ENCODE data around the gene RNF220. TPM values are rescaled to one million over a fixed set of nuclear protein-coding genes. Genes with fewer than 3 reads are reported as not detected.

The RNF220 gene
- total and polyA plus RNA-seq, 2 experiments from 2014 or later = 77.2 to 117 TPM

DNA sequence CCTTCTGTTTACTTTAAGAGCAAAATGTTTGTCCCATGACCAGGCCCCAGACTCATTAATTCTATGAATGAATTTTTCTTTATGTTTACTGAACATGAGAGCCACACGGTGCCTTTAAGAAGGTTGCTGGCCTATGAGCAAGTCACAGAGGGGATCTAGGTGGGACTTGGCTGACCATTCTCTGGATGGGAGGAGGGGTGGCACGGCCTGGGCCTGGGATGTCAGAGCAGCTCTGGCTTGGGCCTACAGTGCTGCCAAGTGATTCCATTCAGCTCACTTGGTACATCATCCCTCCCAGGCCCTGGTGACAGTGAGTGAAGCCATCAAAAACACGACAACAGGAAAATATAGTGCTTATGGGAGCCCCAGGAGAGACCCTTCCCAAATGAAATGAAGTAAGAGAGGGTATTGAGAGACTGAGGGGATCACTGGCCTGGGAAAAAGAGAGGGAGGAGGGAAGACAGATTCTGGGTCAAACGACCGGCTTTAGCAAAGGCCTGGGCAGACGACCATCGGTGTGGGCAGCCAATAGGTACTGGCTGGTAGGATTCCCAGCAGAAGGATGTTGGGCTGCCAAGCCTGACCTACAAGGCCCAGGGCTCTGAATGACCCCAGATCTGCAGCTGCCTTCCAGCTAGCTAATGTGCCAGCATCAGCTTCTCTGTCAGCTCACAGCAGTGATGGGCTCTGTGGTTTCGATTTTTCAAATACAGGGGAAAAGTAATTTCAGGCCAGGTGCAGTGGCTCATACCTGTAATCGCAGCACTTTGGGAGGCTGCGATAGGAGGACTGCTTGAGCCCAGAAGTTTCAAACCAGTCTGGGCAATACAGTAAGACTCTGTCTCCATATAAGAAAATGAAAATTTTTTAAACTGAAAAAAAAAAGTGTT is 265.9 kb downstream of the RNF220 start:
- Histone ChIP-seq H4K20me1 (ENCODE audit: insufficient read depth, poor library complexity, severe bottlenecking) (no peaks in the 10 kb centered on the region), H3K27ac (no peak overlapping the region), H3K4me2 (no peak overlapping the region), H3K79me2 (peaks cover 16% of the 10 kb centered on the region), H3K36me3 (replicated peaks; ENCODE audit: insufficient read depth, low read depth) (no peaks in the 10 kb centered on the region), H2AFZ (no peak overlapping the region), H3K4me1 (ENCODE audit: insufficient read depth) (peaks cover 21% of the 10 kb centered on the region), H3K4me3 (no peak overlapping the region), H3K9me3 (ENCODE audit: low read depth) (no peaks in the 10 kb centered on the region), H3K9me2 (replicated peaks; ENCODE audit: insufficient read depth) (no peaks in the 10 kb centered on the region), H3K27me3 (no peaks in the 10 kb centered on the region)
- WGBS (ENCODE audit: low lambda C conversion rate, missing lambda C conversion rate) = 91% methylated on average over 10 of the region's 10 CpGs
- TF ChIP-seq EZH2 (IDR thresholded peaks at IDR 0.05; ENCODE audit: borderline replicate concordance) = no peak
- TF ChIP-seq, protein P1, sequence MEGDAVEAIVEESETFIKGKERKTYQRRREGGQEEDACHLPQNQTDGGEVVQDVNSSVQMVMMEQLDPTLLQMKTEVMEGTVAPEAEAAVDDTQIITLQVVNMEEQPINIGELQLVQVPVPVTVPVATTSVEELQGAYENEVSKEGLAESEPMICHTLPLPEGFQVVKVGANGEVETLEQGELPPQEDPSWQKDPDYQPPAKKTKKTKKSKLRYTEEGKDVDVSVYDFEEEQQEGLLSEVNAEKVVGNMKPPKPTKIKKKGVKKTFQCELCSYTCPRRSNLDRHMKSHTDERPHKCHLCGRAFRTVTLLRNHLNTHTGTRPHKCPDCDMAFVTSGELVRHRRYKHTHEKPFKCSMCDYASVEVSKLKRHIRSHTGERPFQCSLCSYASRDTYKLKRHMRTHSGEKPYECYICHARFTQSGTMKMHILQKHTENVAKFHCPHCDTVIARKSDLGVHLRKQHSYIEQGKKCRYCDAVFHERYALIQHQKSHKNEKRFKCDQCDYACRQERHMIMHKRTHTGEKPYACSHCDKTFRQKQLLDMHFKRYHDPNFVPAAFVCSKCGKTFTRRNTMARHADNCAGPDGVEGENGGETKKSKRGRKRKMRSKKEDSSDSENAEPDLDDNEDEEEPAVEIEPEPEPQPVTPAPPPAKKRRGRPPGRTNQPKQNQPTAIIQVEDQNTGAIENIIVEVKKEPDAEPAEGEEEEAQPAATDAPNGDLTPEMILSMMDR (IDR thresholded peaks at IDR 0.05; ENCODE audit: poor library complexity) = no peak
- no peak for TF ChIP-seq EZH2phosphoT487 (IDR thresholded peaks at IDR 0.05; ENCODE audit: low read depth, severe bottlenecking, unreplicated experiment)
- no peak for DNase-seq (ENCODE audit: low spot score)

DNA sequence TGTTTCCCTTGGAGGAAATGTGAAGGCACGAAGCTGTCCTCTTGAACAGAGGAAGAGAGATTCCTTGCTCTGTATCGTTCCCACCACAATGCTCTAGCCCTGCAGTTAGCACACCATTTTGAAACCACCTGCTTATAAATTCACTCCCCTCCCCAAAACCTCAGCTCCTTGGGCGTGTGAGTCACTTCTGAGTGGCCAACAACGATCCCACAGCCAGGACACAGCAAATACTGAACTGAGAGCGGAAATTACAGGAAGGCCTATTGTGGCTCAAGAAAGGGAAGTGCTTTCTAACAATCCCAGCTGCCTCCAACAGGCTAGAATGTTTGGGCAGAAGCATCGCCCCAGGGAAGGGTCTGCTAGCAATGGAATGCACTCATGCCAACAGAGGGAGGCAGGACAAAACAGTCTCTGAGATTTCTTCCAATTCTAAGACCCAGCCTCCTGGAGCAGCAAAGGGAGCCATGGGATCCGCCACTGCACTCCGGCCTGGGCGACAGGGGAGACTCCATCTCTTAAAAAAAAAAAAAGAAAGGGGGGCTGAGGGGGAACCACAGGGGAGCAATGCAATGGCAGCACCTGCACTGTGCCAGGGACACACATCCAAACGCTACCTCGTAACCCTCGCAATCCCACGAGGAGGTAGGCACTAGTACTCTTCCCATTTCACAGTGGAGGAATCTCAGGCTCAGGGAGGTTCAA is 267.4 kb downstream of the RNF220 start:
- Histone ChIP-seq H3K4me2 (peak overlapping the region; percentile 87), H3K9me3 (ENCODE audit: low read depth) (no peaks in the 10 kb centered on the region), H2AFZ (no peak overlapping the region), H3K9me2 (replicated peaks; ENCODE audit: insufficient read depth) (no peaks in the 10 kb centered on the region), H3K36me3 (replicated peaks; ENCODE audit: insufficient read depth, low read depth) (no peaks in the 10 kb centered on the region), H3K4me3 (no peak overlapping the region), H3K4me1 (ENCODE audit: insufficient read depth) (peaks cover 21% of the 10 kb centered on the region), H3K27me3 (no peaks in the 10 kb centered on the region), H3K79me2 (peaks cover 16% of the 10 kb centered on the region), H4K20me1 (ENCODE audit: insufficient read depth, poor library complexity, severe bottlenecking) (no peaks in the 10 kb centered on the region), H3K27ac (peak overlapping the region; percentile 48)
- no peak for TF ChIP-seq EZH2phosphoT487 (IDR thresholded peaks at IDR 0.05; ENCODE audit: low read depth, severe bottlenecking, unreplicated experiment)
- no peak for DNase-seq (ENCODE audit: low spot score)
- 80% methylated on average over 13 of the region's 13 CpGs for WGBS (ENCODE audit: low lambda C conversion rate, missing lambda C conversion rate)

DNA sequence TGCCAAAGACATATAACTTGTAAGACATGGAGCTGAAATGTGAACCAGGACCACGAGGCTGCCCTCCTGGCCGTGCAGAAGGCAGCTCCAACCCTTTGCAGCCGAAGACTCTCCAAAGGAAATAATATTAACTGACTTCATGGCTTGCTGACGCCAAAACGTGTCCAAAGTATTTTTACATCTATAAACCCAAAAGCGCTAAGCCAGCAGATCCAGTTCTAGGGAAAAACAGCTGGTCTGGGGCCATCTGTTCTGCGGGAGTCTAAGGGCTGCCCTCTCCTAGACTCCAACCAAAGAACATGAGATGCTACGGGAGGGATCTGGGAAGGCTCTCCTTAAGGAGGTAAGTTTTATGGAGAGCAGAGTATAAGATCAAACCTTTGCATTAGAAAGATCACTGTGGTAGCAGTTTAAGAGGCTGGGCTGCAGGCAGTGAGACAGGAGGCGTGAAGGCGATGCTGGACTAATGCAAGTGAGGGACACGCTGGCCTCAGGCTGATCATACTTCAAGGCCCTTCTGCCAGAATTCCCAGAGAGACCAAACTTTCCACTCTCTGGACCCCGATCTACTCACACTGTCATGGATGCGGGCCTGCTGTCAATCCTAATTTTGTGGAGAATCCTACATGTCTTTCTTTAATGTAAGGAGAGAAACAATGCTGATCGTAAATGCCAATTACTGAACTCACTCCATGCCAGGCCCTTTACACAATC is 268.1 kb downstream of the RNF220 start:
- H3K79me2 ChIP-seq = peaks cover 16% of the 10 kb centered on the region
- H2AFZ ChIP-seq = peak overlapping the region; percentile 81
- peak overlapping the region; percentile 92 for H3K27ac ChIP-seq
- TF ChIP-seq EZH2phosphoT487 (IDR thresholded peaks at IDR 0.05; ENCODE audit: low read depth, severe bottlenecking, unreplicated experiment) (no peak), EZH2 (IDR thresholded peaks at IDR 0.05; ENCODE audit: borderline replicate concordance) (no peak)
- TF ChIP-seq, protein P1 (IDR thresholded peaks at IDR 0.05; ENCODE audit: poor library complexity) = no peak
- 75% methylated on average over 14 of the region's 14 CpGs for WGBS (ENCODE audit: low lambda C conversion rate, missing lambda C conversion rate)
- no peaks in the 10 kb centered on the region for H3K27me3 ChIP-seq
- no peaks in the 10 kb centered on the region for H3K36me3 ChIP-seq (replicated peaks; ENCODE audit: insufficient read depth, low read depth)
- no peaks in the 10 kb centered on the region for H4K20me1 ChIP-seq (ENCODE audit: insufficient read depth, poor library complexity, severe bottlenecking)
- no peaks in the 10 kb centered on the region for H3K9me2 ChIP-seq (replicated peaks; ENCODE audit: insufficient read depth)
- H3K4me2 ChIP-seq = peak overlapping the region; percentile 87
- peak overlapping the region; percentile 73 for H3K4me3 ChIP-seq
- no peaks in the 10 kb centered on the region for H3K9me3 ChIP-seq (ENCODE audit: low read depth)
- peaks cover 21% of the 10 kb centered on the region for H3K4me1 ChIP-seq (ENCODE audit: insufficient read depth)
- DNase-seq (ENCODE audit: low spot score) = no peak
